Mucosa of descending colon (tissue), 3 donors: ENCODE data around the gene LGALS3BP. TPM values are rescaled to one million over a fixed set of nuclear protein-coding genes. Genes with fewer than 3 reads are reported as not detected.
"Not testable (repeated sequence)": the region's sequence is repeated elsewhere in the genome, so short reads cannot be mapped to it uniquely, and the experiment has no call there.

Experiments used
- ATAC-seq: fragments of 200-7000 bp; cut with Tn5 transposase; one replicate; pipeline ENCODE4 v1.9.1; 2020; ENCODE audit warnings: mild to moderate bottlenecking, moderate library complexity
- DNase-seq, 3 donors: peaks; one replicate each; pipeline ENCODE4 v3.0.0-alpha.2; 2020
- H3K36me3 ChIP-seq: fragments of 200-600 bp; one replicate; pipeline ENCODE4 v1.8.0; 2021; ENCODE audit warnings: low read depth, mild to moderate bottlenecking
- H3K4me1 ChIP-seq: fragments of 200-600 bp; one replicate; pipeline ENCODE4 v1.8.0; 2021; ENCODE audit warnings: low read depth, mild to moderate bottlenecking
- H3K4me3 ChIP-seq: fragments of 200-600 bp; one replicate; pipeline ENCODE4 v1.8.0; 2021; ENCODE audit warnings: mild to moderate bottlenecking
- H3K9me3 ChIP-seq: fragments of 200-600 bp; one replicate; pipeline ENCODE4 v1.8.0; 2021; ENCODE audit warnings: mild to moderate bottlenecking
- CTCF ChIP-seq: fragments of 200-600 bp; IDR thresholded peaks from one replicate; pipeline ENCODE4 v1.8.0; 2022; ENCODE audit warnings: antibody characterized with exemption, mild to moderate bottlenecking
- intact Hi-C, 2 donors: fragments of 100-400 bp; cut with DNase I in 1 of 2; cut with micrococcal nuclease in 1 of 2; formaldehyde crosslinking; loops; one replicate each; pipeline versions ENCODE4 v1.11.0 to v1.11.1; 2022; cut with DNase I, micrococcal nuclease
- total RNA-seq, 3 donors: library from RNA; stranded (reverse); fragmentation: NEBNext Ultra II Directional in 2 of 3; extraction: Animal tissue kit (Norgen Biotek cat#: 25700) in 2 of 3; gene quantifications; one replicate each; pipeline versions ENCODE4 v1.2.1 to v1.2.4, GENCODE V29; 2021 to 2023
- donor health status: DM: no; HTN: no; CAD: no; lungs with moderate emphysema.
- donor health status: DM: no; HTN: no; CAD: no.
- donor health status: DM: no; HTN: yes; CAD: no.

The LGALS3BP gene
- total RNA-seq, 3 donors from 2014 or later, result 329 to 838 (median 752) TPM

- no peak for TF ChIP-seq CTCF
- Histone ChIP-seq H3K36me3 (no peaks in the 10 kb centered on the region), H3K9me3 (peaks cover 10% of the 10 kb centered on the region), H3K4me1 (peaks cover 4% of the 10 kb centered on the region), H3K4me3 (no peak overlapping the region)
- ATAC-seq (no peak), DNase-seq (no peak)
- intact Hi-C loops, result no loop called here
Measured at GRCh38 chr17:78946631-78947030, 33.1 kb downstream of the LGALS3BP start.

GRCh38 chr17:78946131-78946530 is 33.6 kb downstream of the LGALS3BP start:
- no peak overlapping the region for H3K4me3 ChIP-seq
- DNase-seq (no peak), ATAC-seq (no peak)
- peaks cover 9% of the 10 kb centered on the region for H3K9me3 ChIP-seq
- H3K36me3 ChIP-seq, result no peaks in the 10 kb centered on the region
- intact Hi-C loops, result no loop called here
- H3K4me1 ChIP-seq, result peaks cover 4% of the 10 kb centered on the region
- TF ChIP-seq CTCF, result no peak

- H3K4me3 ChIP-seq, H3K36me3 ChIP-seq, ATAC-seq, DNase-seq, H3K9me3 ChIP-seq, H3K4me1 ChIP-seq, intact Hi-C loops: not testable (repeated sequence)
Measured at GRCh38 chr17:78945455-78945854, 34.3 kb downstream of the LGALS3BP start.

- Histone ChIP-seq H3K9me3 (no peaks in the 10 kb centered on the region), H3K4me3 (no peak overlapping the region), H3K4me1 (peaks cover 4% of the 10 kb centered on the region), H3K36me3 (no peaks in the 10 kb centered on the region)
- no peak for DNase-seq
- intact Hi-C loops, result no loop called here
- no peak for ATAC-seq
- no peak for TF ChIP-seq CTCF
Measured at GRCh38 chr17:78944956-78945355, 34.8 kb downstream of the LGALS3BP start.

GRCh38 chr17:78944026-78944425 is 35.7 kb downstream of the LGALS3BP start:
- intact Hi-C loops, result no loop called here
- H3K4me1 ChIP-seq, result peaks cover 4% of the 10 kb centered on the region
- no peak for TF ChIP-seq CTCF
- no peak for ATAC-seq
- H3K4me3 ChIP-seq, result no peak overlapping the region
- H3K36me3 ChIP-seq, result no peaks in the 10 kb centered on the region
- no peaks in the 10 kb centered on the region for H3K9me3 ChIP-seq
- DNase-seq, result no peak

GRCh38 chr17:78940708-78941107 is 39.0 kb downstream of the LGALS3BP start:
- ATAC-seq, result no peak
- no peaks in the 10 kb centered on the region for H3K4me1 ChIP-seq
- no peaks in the 10 kb centered on the region for H3K36me3 ChIP-seq
- intact Hi-C loops, result no loop called here
- no peak for TF ChIP-seq CTCF
- H3K4me3 ChIP-seq, result no peak overlapping the region
- no peak for DNase-seq
- H3K9me3 ChIP-seq, result no peaks in the 10 kb centered on the region
